ENCODE results near the gene AIFM3. TPM values are rescaled to one million over a fixed set of nuclear protein-coding genes. Genes with fewer than 3 reads are reported as not detected.

AIFM3 gene
- total and polyA plus RNA-seq, 2 of the 4 experiments (the other 2 are of a cell fraction): 0.09 to 0.18 TPM

DNA sequence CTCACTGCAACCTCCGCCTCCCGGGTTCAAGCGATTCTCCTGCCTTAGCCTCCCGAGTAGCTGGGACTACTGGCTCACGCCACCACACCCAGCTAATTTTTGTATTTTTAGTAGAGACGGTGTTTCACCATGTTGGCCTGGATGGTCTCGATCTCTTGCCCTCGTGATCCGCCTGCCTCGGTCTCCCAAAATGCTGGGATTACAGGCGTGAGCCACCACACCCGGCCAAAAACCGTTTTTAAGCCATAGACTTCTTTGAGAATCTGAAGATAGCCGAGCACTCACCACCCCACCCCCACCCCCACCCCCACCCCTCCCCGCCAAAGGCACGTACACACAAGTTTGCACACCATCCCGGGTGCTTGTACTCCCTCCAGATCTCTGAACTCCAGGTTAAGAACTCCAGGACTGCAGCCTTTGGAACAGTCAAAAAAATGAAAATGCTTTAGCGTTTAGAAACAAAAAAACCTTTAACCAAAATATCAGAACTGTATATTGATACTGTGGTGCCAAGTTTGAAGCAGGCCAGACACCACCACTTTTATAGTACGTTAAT is 48.3 kb upstream of the AIFM3 start:
- Histone ChIP-seq H3K4me2 (ENCODE audit: low read depth, low read length) (peak overlapping the region; percentile 94), H3K36me3 (ENCODE audit: control insufficient read depth, insufficient read depth, low read length) (no peaks in the 10 kb centered on the region), H2AK5ac (ENCODE audit: low read depth, low read length) (peak overlapping the region; percentile 65), H3K9me1 (ENCODE audit: insufficient read depth, low read length) (peaks cover 3% of the 10 kb centered on the region; the same call in 1 of the 2 replicates), H3K56ac (ENCODE audit: extremely low read depth, insufficient read depth, low read length) (no peak overlapping the region), H4K20me1 (ENCODE audit: insufficient read depth, low read length) (peaks cover 60% of the 10 kb centered on the region), H3K4me1 (ENCODE audit: control insufficient read depth, insufficient read depth, low read length) (0 out of 2 replicates have a peak, but pooled peaks cover 4% of the 10 kb centered on the region), H2AFZ (replicated peaks; ENCODE audit: low read length, poor library complexity) (no peak overlapping the region), H4K5ac (ENCODE audit: low read depth, low read length) (peak overlapping the region; percentile 80; the same call in 1 of the 2 replicates), H4K91ac (ENCODE audit: insufficient read depth, low read depth, low read length) (no peak overlapping the region), H2AK9ac (replicated peaks; ENCODE audit: low read depth, low read length, poor library complexity) (no peak overlapping the region), H2BK15ac (ENCODE audit: low read depth, low read length) (no peak overlapping the region), H3K14ac (replicated peaks; ENCODE audit: low read depth, low read length) (peak overlapping the region; percentile 2; the same call in 1 of the 2 replicates), H3K18ac (ENCODE audit: low read depth, low read length) (peak overlapping the region; percentile 48; the same call in 1 of the 2 replicates), H3K4me3 (ENCODE audit: insufficient read depth, low read depth, low read length) (peak overlapping the region; percentile 87), H3K4ac (ENCODE audit: low read depth, low read length) (peak overlapping the region; percentile 26; the same call in 1 of the 2 replicates), H3K27me3 (ENCODE audit: control insufficient read depth, insufficient read depth, low read length) (no peaks in the 10 kb centered on the region), H3K9me3 (ENCODE audit: control insufficient read depth, insufficient read depth, low read length) (no peaks in the 10 kb centered on the region), H3K9ac (ENCODE audit: low read depth, low read length) (peak overlapping the region; percentile 92), H2BK120ac (ENCODE audit: low read depth, low read length) (no peak overlapping the region), H3K23ac (ENCODE audit: low read depth, low read length) (peak overlapping the region; percentile 85; the same call in 1 of the 2 replicates), H2BK5ac (ENCODE audit: low read depth, low read length, poor library complexity, severe bottlenecking) (peak overlapping the region; percentile 66), H3K27ac (ENCODE audit: insufficient read depth, low read length) (peak overlapping the region; percentile 69), H2BK20ac (ENCODE audit: low read depth, low read length) (no peak overlapping the region), H4K8ac (ENCODE audit: low read depth in 2 of 2, low read length in 2 of 2) (no peak overlapping the region), H3K79me1 (ENCODE audit: low read depth in 1 of 2, low read length in 2 of 2) (peaks cover 0 to 15% of the 10 kb centered on the region in 2 experiments; a peak in 2 of 4 replicates)
- no TSS peak for BruUV-seq (replicated peaks)
- ATAC-seq (ENCODE audit: low read depth) (no peak), DNase-seq (no peak)
- POLR2A ChIA-PET (ENCODE audit: unreplicated experiment): no interaction called here
- dilution Hi-C loops (cut with HindIII; ENCODE audit: low sequenced_read_pairs, unreplicated experiment) (no loop called here), in situ Hi-C loops (cut with MboI; ENCODE audit: low sequenced_read_pairs) (no loop called here), intact Hi-C loops (cut with micrococcal nuclease) (loop anchor here (10.0 kb wide), 1 partner anchor 114 kb away; no protein-coding TSS in a partner anchor)
- CTCF ChIA-PET: no interaction called here
- TF ChIP-seq, protein P1, sequence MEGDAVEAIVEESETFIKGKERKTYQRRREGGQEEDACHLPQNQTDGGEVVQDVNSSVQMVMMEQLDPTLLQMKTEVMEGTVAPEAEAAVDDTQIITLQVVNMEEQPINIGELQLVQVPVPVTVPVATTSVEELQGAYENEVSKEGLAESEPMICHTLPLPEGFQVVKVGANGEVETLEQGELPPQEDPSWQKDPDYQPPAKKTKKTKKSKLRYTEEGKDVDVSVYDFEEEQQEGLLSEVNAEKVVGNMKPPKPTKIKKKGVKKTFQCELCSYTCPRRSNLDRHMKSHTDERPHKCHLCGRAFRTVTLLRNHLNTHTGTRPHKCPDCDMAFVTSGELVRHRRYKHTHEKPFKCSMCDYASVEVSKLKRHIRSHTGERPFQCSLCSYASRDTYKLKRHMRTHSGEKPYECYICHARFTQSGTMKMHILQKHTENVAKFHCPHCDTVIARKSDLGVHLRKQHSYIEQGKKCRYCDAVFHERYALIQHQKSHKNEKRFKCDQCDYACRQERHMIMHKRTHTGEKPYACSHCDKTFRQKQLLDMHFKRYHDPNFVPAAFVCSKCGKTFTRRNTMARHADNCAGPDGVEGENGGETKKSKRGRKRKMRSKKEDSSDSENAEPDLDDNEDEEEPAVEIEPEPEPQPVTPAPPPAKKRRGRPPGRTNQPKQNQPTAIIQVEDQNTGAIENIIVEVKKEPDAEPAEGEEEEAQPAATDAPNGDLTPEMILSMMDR (conservative IDR thresholded peaks at IDR 0.05; ENCODE audit: low read depth, low read length): no peak
- TF ChIP-seq FOS (IDR thresholded peaks at IDR 0.05; ENCODE audit: low read depth, low read length): no peak
- no peak for TF ChIP-seq POLR2A (IDR thresholded peaks at IDR 0.05; ENCODE audit: low read depth, low read length)
- no peak for TF ChIP-seq SMC3 (IDR thresholded peaks at IDR 0.05; ENCODE audit: low read depth, low read length)
- TF ChIP-seq RFX5 (IDR thresholded peaks at IDR 0.05; ENCODE audit: low read depth, low read length): no peak
- TF ChIP-seq, protein P2, sequence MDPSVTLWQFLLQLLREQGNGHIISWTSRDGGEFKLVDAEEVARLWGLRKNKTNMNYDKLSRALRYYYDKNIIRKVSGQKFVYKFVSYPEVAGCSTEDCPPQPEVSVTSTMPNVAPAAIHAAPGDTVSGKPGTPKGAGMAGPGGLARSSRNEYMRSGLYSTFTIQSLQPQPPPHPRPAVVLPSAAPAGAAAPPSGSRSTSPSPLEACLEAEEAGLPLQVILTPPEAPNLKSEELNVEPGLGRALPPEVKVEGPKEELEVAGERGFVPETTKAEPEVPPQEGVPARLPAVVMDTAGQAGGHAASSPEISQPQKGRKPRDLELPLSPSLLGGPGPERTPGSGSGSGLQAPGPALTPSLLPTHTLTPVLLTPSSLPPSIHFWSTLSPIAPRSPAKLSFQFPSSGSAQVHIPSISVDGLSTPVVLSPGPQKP (IDR thresholded peaks at IDR 0.05; ENCODE audit: borderline replicate concordance, low read depth, low read length): no peak
- TF ChIP-seq MAZ (IDR thresholded peaks at IDR 0.05; ENCODE audit: borderline replicate concordance, low read depth, low read length): no peak
- no peak for TF ChIP-seq MXI1 (IDR thresholded peaks at IDR 0.05; ENCODE audit: borderline replicate concordance, low read depth, low read length)
- TF ChIP-seq CEBPB (IDR thresholded peaks at IDR 0.05; ENCODE audit: low read depth, low read length): no peak
- no peak for TF ChIP-seq RCOR1 (IDR thresholded peaks at IDR 0.05; ENCODE audit: insufficient replicate concordance, low read length)
- no peak for TF ChIP-seq RAD21 (IDR thresholded peaks at IDR 0.05; ENCODE audit: low read length)
- TF ChIP-seq BHLHE40 (IDR thresholded peaks at IDR 0.05; ENCODE audit: low read depth, low read length): no peak
- no peak for TF ChIP-seq MAFK (IDR thresholded peaks at IDR 0.05; ENCODE audit: low read depth, low read length)
- no CpG with 5 or more reads among the region's 19 CpGs for WGBS, 2 experiments (ENCODE audit: extremely low coverage in 2 of 2, insufficient read length in 1 of 2)

All from IMR-90 (cell line).